ENCODE results near the gene SATB1. TPM values are rescaled to one million over a fixed set of nuclear protein-coding genes. Genes with fewer than 3 reads are reported as not detected.

Gene SATB1
- total RNA-seq, 2 donors from 2014 or later: 33.0 to 48.7 TPM

GRCh38 chr3:18355832-18356231 is 69.3 kb downstream of the SATB1 start:
- Histone ChIP-seq H3K27me3 (replicated peaks; ENCODE audit: insufficient read depth) (no peaks in the 10 kb centered on the region), H3K36me3 (no peaks in the 10 kb centered on the region), H3K9me3 (no peaks in the 10 kb centered on the region), H3K4me3 (no peak overlapping the region), H3K4me1 (ENCODE audit: control insufficient read depth in 1 of 2, low read depth in 2 of 2) (peaks cover 13 to 40% of the 10 kb centered on the region in 2 donors), H3K27ac (no peak overlapping the region)
- no peak for DNase-seq (ENCODE audit: low spot score)
- ATAC-seq (ENCODE audit: insufficient number of reproducible peaks, low FRiP score, low read depth): no peak
- TF ChIP-seq, protein P1, sequence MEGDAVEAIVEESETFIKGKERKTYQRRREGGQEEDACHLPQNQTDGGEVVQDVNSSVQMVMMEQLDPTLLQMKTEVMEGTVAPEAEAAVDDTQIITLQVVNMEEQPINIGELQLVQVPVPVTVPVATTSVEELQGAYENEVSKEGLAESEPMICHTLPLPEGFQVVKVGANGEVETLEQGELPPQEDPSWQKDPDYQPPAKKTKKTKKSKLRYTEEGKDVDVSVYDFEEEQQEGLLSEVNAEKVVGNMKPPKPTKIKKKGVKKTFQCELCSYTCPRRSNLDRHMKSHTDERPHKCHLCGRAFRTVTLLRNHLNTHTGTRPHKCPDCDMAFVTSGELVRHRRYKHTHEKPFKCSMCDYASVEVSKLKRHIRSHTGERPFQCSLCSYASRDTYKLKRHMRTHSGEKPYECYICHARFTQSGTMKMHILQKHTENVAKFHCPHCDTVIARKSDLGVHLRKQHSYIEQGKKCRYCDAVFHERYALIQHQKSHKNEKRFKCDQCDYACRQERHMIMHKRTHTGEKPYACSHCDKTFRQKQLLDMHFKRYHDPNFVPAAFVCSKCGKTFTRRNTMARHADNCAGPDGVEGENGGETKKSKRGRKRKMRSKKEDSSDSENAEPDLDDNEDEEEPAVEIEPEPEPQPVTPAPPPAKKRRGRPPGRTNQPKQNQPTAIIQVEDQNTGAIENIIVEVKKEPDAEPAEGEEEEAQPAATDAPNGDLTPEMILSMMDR (IDR thresholded peaks at IDR 0.05): no peak

DNA sequence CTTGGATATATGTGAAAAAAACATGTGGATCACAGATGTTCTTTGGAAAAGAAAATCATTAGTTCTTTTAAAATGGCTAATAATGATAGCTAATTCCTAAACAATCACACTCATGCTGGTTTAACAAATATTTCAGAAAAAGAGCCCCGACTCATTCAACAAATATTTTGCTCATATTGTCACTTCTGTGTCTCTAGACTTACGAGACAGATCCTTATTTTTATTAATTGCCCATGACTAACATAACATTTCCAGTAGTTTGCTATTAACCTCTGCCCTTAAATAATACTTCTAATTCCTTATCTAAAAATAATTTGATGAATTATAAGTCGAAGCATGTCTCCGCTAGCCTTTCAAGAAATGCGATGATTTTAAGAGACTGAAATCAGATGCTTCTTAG is 70.4 kb downstream of the SATB1 start:
- Histone ChIP-seq H3K9me3 (no peaks in the 10 kb centered on the region), H3K36me3 (no peaks in the 10 kb centered on the region), H3K4me3 (no peak overlapping the region), H3K4me1 (ENCODE audit: control insufficient read depth in 1 of 2, low read depth in 2 of 2) (peaks cover 13 to 40% of the 10 kb centered on the region in 2 donors), H3K27me3 (replicated peaks; ENCODE audit: insufficient read depth) (no peaks in the 10 kb centered on the region), H3K27ac (no peak overlapping the region)
- TF ChIP-seq, protein P1 (IDR thresholded peaks at IDR 0.05): no peak
- no peak for ATAC-seq (ENCODE audit: insufficient number of reproducible peaks, low FRiP score, low read depth)
- no peak for DNase-seq (ENCODE audit: low spot score)

- Histone ChIP-seq H3K36me3 (no peaks in the 10 kb centered on the region), H3K27ac (no peak overlapping the region), H3K4me3 (no peak overlapping the region), H3K27me3 (replicated peaks; ENCODE audit: insufficient read depth) (no peaks in the 10 kb centered on the region), H3K4me1 (ENCODE audit: control insufficient read depth in 1 of 2, low read depth in 2 of 2) (peaks cover 9 to 21% of the 10 kb centered on the region in 2 donors), H3K9me3 (no peaks in the 10 kb centered on the region)
- ATAC-seq (ENCODE audit: insufficient number of reproducible peaks, low FRiP score, low read depth) (no peak), DNase-seq (ENCODE audit: low spot score) (no peak)
- TF ChIP-seq, protein P1 (IDR thresholded peaks at IDR 0.05): no peak
Measured at GRCh38 chr3:18351823-18352744, 73.1 kb downstream of the SATB1 start.

DNA sequence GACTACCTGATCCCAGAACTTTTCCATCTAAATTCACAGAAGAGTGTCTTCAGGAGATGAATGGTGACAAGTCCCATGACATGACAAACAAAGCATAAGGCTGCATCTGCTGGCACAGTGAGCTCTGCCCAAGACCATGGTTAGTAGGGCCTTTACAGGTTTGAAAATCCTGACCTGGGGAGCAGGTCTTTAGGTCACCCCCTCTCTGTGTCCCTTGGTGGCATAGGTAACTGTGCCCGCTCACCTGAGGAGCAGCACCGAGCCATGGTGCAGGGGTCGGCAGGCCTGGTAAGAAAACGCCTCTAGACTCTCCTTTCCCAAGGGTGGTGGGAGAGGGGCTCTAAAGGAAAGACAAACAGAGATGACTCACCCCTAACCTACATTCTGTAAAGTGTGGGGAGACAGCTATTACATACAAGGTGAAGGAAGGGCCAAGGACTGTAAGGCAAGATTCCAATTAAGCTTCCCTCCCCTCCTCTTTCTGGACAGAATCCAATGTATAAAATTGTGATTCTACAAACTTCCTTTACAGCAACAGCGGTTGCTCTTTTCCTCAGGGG is 74.0 kb downstream of the SATB1 start:
- no peak for DNase-seq (ENCODE audit: low spot score)
- no peaks in the 10 kb centered on the region for H3K36me3 ChIP-seq
- H3K4me3 ChIP-seq: no peak overlapping the region
- H3K27ac ChIP-seq: no peak overlapping the region
- no peaks in the 10 kb centered on the region for H3K9me3 ChIP-seq
- no peaks in the 10 kb centered on the region for H3K27me3 ChIP-seq (replicated peaks; ENCODE audit: insufficient read depth)
- TF ChIP-seq, protein P1 (IDR thresholded peaks at IDR 0.05): no peak
- ATAC-seq (ENCODE audit: insufficient number of reproducible peaks, low FRiP score, low read depth): no peak
- H3K4me1 ChIP-seq (ENCODE audit: control insufficient read depth in 1 of 2, low read depth in 2 of 2): peaks cover 9 to 19% of the 10 kb centered on the region in 2 donors

DNA sequence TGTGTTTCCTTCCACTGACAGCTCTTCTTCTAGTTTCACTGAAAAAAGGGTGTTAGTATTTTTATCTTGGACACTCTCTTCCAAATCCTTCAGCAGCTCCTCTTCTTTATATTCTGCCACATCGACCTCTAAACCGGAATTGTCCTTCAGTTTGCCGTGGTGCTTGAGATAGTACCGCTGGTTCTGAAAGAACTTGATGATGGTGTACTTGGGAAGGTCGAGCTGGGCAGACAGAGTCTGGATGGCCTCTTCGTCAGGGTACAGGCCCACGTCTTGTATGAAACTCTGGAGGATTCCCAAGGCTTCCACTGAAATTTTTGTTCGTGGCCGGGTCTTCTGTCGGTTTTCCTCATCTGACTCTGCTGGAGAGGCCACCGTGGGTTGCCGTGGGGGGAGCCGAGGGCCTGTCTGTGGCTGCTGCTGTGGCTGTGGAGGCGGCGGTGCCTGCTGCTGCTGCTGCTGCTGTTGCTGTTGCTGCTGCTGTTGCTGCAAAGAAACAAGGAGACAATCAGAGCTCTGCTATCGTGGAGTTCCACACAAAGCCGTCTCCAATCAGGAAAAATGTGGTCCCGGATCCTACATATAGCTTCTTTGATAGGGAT is 75.8 kb downstream of the SATB1 start:
- H3K9me3 ChIP-seq: no peaks in the 10 kb centered on the region
- no peaks in the 10 kb centered on the region for H3K36me3 ChIP-seq
- no peak for ATAC-seq (ENCODE audit: insufficient number of reproducible peaks, low FRiP score, low read depth)
- no peak for DNase-seq (ENCODE audit: low spot score)
- H3K27me3 ChIP-seq (replicated peaks; ENCODE audit: insufficient read depth): no peaks in the 10 kb centered on the region
- H3K4me1 ChIP-seq (ENCODE audit: control insufficient read depth in 1 of 2, low read depth in 2 of 2): peaks cover 0 to 7% of the 10 kb centered on the region in 2 donors
- TF ChIP-seq, protein P1 (IDR thresholded peaks at IDR 0.05): no peak
- no peak overlapping the region for H3K4me3 ChIP-seq
- H3K27ac ChIP-seq: no peak overlapping the region
